ENCODE measurements around the gene KCND2. TPM values are rescaled to one million over a fixed set of nuclear protein-coding genes. Genes with fewer than 3 reads are reported as not detected.

The KCND2 gene
- total RNA-seq, 1 donor from 2014 or later = 0.61 TPM

DNA sequence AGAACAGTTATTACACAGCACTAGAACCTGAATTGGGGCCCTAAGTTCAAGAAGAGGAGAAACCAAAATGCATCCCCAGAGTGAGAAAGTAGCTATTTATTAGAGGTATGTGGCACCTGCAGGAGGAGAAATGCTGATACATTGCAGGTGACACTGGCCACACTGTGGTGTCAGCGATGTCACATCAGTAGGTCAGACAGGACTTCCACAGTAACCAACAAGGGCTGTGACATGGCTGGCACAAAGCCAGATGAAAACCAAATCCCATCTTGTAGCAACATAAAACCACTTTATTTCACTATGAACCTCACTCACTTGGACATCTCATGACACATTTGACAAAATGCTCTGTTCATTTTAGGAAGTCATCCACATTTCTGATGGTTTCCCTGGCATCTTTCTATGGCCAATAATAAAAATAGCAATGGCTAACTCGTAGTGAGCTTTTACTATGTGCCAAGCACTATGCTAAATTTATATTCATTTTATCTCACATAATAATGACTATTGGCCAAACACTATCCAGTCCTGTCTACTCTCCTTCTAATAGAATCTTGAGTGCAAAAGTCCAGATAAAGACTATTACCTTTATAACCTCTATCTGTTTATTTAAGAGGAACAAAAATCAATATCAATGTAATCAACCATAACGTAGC lies 430.7 kb downstream of the KCND2 start:
- H3K36me3 Mint-ChIP-seq (ENCODE audit: low read depth) = no peaks in the 10 kb centered on the region
- DNase-seq (ENCODE audit: low read depth, low spot score) = no peak
- peaks cover 8% of the 10 kb centered on the region for H3K9me3 Mint-ChIP-seq
- no peaks in the 10 kb centered on the region for H3K27me3 Mint-ChIP-seq (ENCODE audit: low read depth)
- peak overlapping the region; percentile 31 for H3K27ac Mint-ChIP-seq (ENCODE audit: unreplicated experiment)
- no peaks in the 10 kb centered on the region for H3K4me1 Mint-ChIP-seq
- TF ChIP-seq, protein P1, sequence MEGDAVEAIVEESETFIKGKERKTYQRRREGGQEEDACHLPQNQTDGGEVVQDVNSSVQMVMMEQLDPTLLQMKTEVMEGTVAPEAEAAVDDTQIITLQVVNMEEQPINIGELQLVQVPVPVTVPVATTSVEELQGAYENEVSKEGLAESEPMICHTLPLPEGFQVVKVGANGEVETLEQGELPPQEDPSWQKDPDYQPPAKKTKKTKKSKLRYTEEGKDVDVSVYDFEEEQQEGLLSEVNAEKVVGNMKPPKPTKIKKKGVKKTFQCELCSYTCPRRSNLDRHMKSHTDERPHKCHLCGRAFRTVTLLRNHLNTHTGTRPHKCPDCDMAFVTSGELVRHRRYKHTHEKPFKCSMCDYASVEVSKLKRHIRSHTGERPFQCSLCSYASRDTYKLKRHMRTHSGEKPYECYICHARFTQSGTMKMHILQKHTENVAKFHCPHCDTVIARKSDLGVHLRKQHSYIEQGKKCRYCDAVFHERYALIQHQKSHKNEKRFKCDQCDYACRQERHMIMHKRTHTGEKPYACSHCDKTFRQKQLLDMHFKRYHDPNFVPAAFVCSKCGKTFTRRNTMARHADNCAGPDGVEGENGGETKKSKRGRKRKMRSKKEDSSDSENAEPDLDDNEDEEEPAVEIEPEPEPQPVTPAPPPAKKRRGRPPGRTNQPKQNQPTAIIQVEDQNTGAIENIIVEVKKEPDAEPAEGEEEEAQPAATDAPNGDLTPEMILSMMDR (conservative IDR thresholded peaks at IDR 0.05) = no peak
- H3K4me3 Mint-ChIP-seq = no peak overlapping the region

DNA sequence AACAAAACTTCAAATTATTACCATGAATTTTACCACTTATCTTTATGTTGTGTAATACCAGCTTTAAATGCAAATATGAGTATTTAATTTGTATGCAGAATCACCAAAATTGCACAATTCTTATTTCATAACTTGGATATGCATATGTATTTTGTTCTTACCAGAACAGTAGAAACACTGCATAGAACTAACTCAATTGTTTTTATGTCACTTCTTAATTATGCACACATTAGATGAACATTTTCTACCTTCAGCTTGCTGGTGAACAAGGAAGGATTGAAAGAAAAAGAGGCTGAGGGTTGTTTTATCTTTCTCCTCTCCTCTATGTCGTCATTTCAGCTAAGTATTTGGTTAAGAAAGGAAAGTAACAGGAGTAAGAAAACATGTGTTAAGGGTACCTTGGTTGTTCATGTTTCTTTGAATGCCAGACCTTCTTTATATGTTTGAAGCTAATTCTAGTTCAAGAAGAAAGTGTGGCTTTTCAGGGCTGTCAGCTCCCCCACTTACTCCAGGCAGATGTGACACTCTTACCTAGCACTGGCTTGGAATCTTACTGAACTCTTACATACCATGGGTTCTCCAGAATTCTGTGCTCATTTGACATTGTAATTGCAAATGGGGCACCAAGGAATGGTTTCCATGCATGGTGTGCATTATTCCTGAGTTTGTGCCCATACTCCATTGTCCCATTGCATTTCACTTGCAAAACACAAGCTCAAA lies 436.4 kb downstream of the KCND2 start:
- H3K36me3 Mint-ChIP-seq (ENCODE audit: low read depth) = no peaks in the 10 kb centered on the region
- no peak overlapping the region for H3K4me3 Mint-ChIP-seq
- TF ChIP-seq, protein P1 (conservative IDR thresholded peaks at IDR 0.05) = no peak
- H3K9me3 Mint-ChIP-seq = no peaks in the 10 kb centered on the region
- H3K4me1 Mint-ChIP-seq = no peaks in the 10 kb centered on the region
- no peaks in the 10 kb centered on the region for H3K27me3 Mint-ChIP-seq (ENCODE audit: low read depth)
- no peak overlapping the region for H3K27ac Mint-ChIP-seq (ENCODE audit: unreplicated experiment)
- DNase-seq (ENCODE audit: low read depth, low spot score) = no peak

GRCh38 chr7:120709972-120710320 lies 437.0 kb downstream of the KCND2 start:
- no peak for DNase-seq (ENCODE audit: low read depth, low spot score)
- H3K4me3 Mint-ChIP-seq = no peak overlapping the region
- no peak overlapping the region for H3K27ac Mint-ChIP-seq (ENCODE audit: unreplicated experiment)

GRCh38 chr7:120714945-120715344 lies 442.0 kb downstream of the KCND2 start:
- no peak for DNase-seq (ENCODE audit: low read depth, low spot score)
- no peak overlapping the region for H3K4me3 Mint-ChIP-seq
- H3K9me3 Mint-ChIP-seq = no peaks in the 10 kb centered on the region
- peaks cover 31% of the 10 kb centered on the region for H3K4me1 Mint-ChIP-seq
- no peaks in the 10 kb centered on the region for H3K36me3 Mint-ChIP-seq (ENCODE audit: low read depth)
- TF ChIP-seq, protein P1 (conservative IDR thresholded peaks at IDR 0.05) = no peak
- no peak overlapping the region for H3K27ac Mint-ChIP-seq (ENCODE audit: unreplicated experiment)
- no peaks in the 10 kb centered on the region for H3K27me3 Mint-ChIP-seq (ENCODE audit: low read depth)

More at GRCh38 chr7:120709972-120710320, 437.0 kb downstream of the KCND2 start:
- no peaks in the 10 kb centered on the region for H3K36me3 Mint-ChIP-seq (ENCODE audit: low read depth)
- no peaks in the 10 kb centered on the region for H3K4me1 Mint-ChIP-seq
- no peaks in the 10 kb centered on the region for H3K9me3 Mint-ChIP-seq
- TF ChIP-seq, protein P1 (conservative IDR thresholded peaks at IDR 0.05) = no peak
- no peaks in the 10 kb centered on the region for H3K27me3 Mint-ChIP-seq (ENCODE audit: low read depth)

GRCh38 chr7:120716307-120716706 lies 443.3 kb downstream of the KCND2 start:
- H3K27me3 Mint-ChIP-seq (ENCODE audit: low read depth) = no peaks in the 10 kb centered on the region
- peak overlapping the region; percentile 20 for H3K4me3 Mint-ChIP-seq
- H3K36me3 Mint-ChIP-seq (ENCODE audit: low read depth) = no peaks in the 10 kb centered on the region
- no peak overlapping the region for H3K27ac Mint-ChIP-seq (ENCODE audit: unreplicated experiment)
- H3K4me1 Mint-ChIP-seq = peaks cover 31% of the 10 kb centered on the region
- no peaks in the 10 kb centered on the region for H3K9me3 Mint-ChIP-seq
- TF ChIP-seq, protein P1 (conservative IDR thresholded peaks at IDR 0.05) = no peak
- DNase-seq (ENCODE audit: low read depth, low spot score) = no peak

All from neural crest cell (in vitro differentiated cells).